ENCODE results near the gene ST6GAL2. TPM values are rescaled to one million over a fixed set of nuclear protein-coding genes. Genes with fewer than 3 reads are reported as not detected.
A peak's percentile ranks its signal among the peaks of the same experiment; 100 is the strongest.

The ST6GAL2 gene
- polyA plus RNA-seq, 1 donor from 2014 or later: 22.1 TPM

- TF ChIP-seq SMC3 (conservative IDR thresholded peaks at IDR 0.05; ENCODE audit: poor library complexity) (no peak), MXI1 (conservative IDR thresholded peaks at IDR 0.05; ENCODE audit: poor library complexity, severe bottlenecking) (no peak), EP300 (conservative IDR thresholded peaks at IDR 0.05; ENCODE audit: poor library complexity, severe bottlenecking) (no peak), CTCF (IDR thresholded peaks at IDR 0.05; ENCODE audit: poor library complexity, severe bottlenecking) (no peak), EZH2 (IDR thresholded peaks at IDR 0.05; ENCODE audit: borderline replicate concordance, insufficient read depth, low read length, poor library complexity, severe bottlenecking) (no peak), REST (IDR thresholded peaks at IDR 0.05; ENCODE audit: borderline replicate concordance) (no peak), POLR2AphosphoS5 (IDR thresholded peaks at IDR 0.05) (no peak), TAF1 (IDR thresholded peaks at IDR 0.05; ENCODE audit: low read depth) (no peak), RAD21 (conservative IDR thresholded peaks at IDR 0.05) (no peak)
These were observed 638 bp downstream of the ST6GAL2 start for GRCh38 chr2:106885329-106885728.

GRCh38 chr2:106882673-106883072 is 3.3 kb downstream of the ST6GAL2 start:
- Histone ChIP-seq H3K27ac (ENCODE audit: low read length) (no peak overlapping the region), H4K20me1 (ENCODE audit: insufficient read depth) (no peaks in the 10 kb centered on the region), H3K9ac (ENCODE audit: low read length) (no peak overlapping the region), H2AFZ (ENCODE audit: low read depth, low read length) (no peak overlapping the region), H3F3A (ENCODE audit: insufficient read depth, low read length, poor library complexity, severe bottlenecking) (no peaks in the 10 kb centered on the region), H3K9me3 (ENCODE audit: low read length) (no peaks in the 10 kb centered on the region), H3K4me2 (ENCODE audit: low read length) (no peak overlapping the region), H3K79me2 (replicated peaks; ENCODE audit: insufficient read depth, low read length) (peaks cover 10% of the 10 kb centered on the region), H3K27me3 (ENCODE audit: insufficient read depth, low read depth, low read length) (peaks cover 8% of the 10 kb centered on the region), H3K4me3 (ENCODE audit: low read length) (no peak overlapping the region), H3K9me2 (ENCODE audit: insufficient read depth, low read length) (no peaks in the 10 kb centered on the region), H3K36me3 (ENCODE audit: insufficient read depth, low read length) (no peaks in the 10 kb centered on the region)
- peak; percentile 31 for TF ChIP-seq RAD21 (conservative IDR thresholded peaks at IDR 0.05)
- no peak for TF ChIP-seq REST (IDR thresholded peaks at IDR 0.05; ENCODE audit: borderline replicate concordance)

More at GRCh38 chr2:106885329-106885728, 638 bp downstream of the ST6GAL2 start:
- peak overlapping the region; percentile 94 for H3K9ac ChIP-seq (ENCODE audit: low read length)
- H2AFZ ChIP-seq (ENCODE audit: low read depth, low read length): no peak overlapping the region
- H3F3A ChIP-seq (ENCODE audit: insufficient read depth, low read length, poor library complexity, severe bottlenecking): no peaks in the 10 kb centered on the region
- H3K4me3 ChIP-seq (ENCODE audit: low read length): peak overlapping the region; percentile 98
- no peak overlapping the region for H3K27ac ChIP-seq (ENCODE audit: low read length)
- peaks cover 10% of the 10 kb centered on the region for H3K79me2 ChIP-seq (replicated peaks; ENCODE audit: insufficient read depth, low read length)
- H3K36me3 ChIP-seq (ENCODE audit: insufficient read depth, low read length): no peaks in the 10 kb centered on the region
- no peaks in the 10 kb centered on the region for H3K9me2 ChIP-seq (ENCODE audit: insufficient read depth, low read length)
- peaks cover 8% of the 10 kb centered on the region for H3K27me3 ChIP-seq (ENCODE audit: insufficient read depth, low read depth, low read length)
- no peaks in the 10 kb centered on the region for H3K9me3 ChIP-seq (ENCODE audit: low read length)
- no peaks in the 10 kb centered on the region for H4K20me1 ChIP-seq (ENCODE audit: insufficient read depth)
- H3K4me2 ChIP-seq (ENCODE audit: low read length): peak overlapping the region; percentile 91

Measured in neural cell (in vitro differentiated cells).